OCI-LY1 (cell line): ENCODE results near the gene UBTD1.

Experiments
- CTCF ChIP-seq: fragments of 200-600 bp; sonication (generic), shearing (Covaris generic); IDR thresholded peaks from 2 replicates; pipeline ENCODE4 v1.5.1; 2017; ENCODE audit warnings: mild to moderate bottlenecking, antibody characterized with exemption, low read length, moderate library complexity, mixed read lengths
- EZH2 ChIP-seq: fragments of 200-600 bp; sonication (generic), shearing (Covaris generic); IDR thresholded peaks from 2 replicates; pipeline ENCODE4 v1.8.0; 2017; ENCODE audit warnings: borderline replicate concordance, mixed run types, mild to moderate bottlenecking, antibody characterized with exemption, low read length, moderate library complexity, mixed read lengths

- TF ChIP-seq EZH2 (no peak), CTCF (no peak)
Observed at GRCh38 chr10:97529685-97530465, 31.2 kb downstream of the UBTD1 start.
